Amniotic stem cell (primary cell): ENCODE measurements around the gene FHOD3.
"Not testable (repeated sequence)": the region's sequence is repeated elsewhere in the genome, so short reads cannot be mapped to it uniquely, and the experiment has no call there.

ENCODE experiments used
- DNase-seq: peaks from one replicate; lab custom pipeline; 2025; lab: John Stamatoyannopoulos, UW

FHOD3 gene

DNA sequence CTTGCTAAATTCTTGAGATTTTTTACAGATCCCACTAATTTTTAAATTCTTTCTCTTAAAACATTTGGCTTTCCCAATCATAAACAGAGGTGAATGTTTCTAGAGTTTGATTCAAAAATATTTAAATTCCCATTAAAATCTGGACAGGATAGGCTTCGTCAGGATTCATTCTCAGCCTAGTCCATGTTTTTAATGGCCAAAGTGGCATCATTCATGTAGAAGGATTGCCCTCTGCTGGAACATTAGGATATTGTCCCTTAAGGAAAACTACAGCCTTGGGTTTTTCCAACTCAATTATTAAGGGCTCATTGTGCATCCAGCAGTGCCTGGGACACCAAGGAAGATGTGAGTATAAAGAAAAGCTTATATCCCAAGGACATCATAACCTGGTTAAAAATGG is 459.6 kb downstream of the FHOD3 start:
- peak; percentile 49 for DNase-seq

DNA sequence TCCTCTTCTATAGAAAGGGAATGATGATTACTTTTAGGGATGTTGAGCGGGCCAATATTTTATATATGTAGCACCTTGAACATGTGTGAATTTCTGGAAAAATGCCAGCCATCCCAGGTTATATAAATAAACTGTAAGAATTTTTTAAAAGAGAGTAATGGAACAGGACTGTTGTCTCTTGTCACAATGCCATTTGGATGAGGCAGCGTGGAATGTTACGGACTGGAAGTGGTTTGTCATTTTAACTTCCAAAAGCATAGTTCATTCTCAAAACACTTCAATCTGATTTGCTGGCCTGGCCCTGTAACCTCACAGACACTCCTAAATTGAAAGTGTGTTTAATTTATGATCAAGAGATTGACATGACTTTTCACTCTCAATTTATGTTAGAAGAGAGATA is 460.5 kb downstream of the FHOD3 start:
- no peak for DNase-seq

DNA sequence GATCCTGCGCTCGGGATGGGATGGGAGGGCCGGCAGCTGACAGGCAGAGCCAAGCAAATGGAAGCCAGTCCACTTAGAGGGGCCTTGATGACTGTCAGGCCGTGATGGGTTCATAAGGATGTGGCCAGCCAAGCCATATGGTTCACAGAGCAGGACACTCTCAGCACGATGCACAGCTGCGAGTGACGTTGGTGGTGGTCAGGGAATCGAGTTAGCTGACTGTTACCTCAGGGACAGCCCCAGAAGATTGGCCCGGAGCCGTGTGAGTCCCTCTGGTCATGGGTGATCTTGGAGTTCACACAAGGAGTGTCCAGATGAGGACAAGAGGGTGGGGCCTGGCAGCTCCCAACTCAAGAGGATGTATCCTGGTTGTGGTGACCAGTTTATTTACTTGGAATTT is 461.1 kb downstream of the FHOD3 start:
- no peak for DNase-seq

DNA sequence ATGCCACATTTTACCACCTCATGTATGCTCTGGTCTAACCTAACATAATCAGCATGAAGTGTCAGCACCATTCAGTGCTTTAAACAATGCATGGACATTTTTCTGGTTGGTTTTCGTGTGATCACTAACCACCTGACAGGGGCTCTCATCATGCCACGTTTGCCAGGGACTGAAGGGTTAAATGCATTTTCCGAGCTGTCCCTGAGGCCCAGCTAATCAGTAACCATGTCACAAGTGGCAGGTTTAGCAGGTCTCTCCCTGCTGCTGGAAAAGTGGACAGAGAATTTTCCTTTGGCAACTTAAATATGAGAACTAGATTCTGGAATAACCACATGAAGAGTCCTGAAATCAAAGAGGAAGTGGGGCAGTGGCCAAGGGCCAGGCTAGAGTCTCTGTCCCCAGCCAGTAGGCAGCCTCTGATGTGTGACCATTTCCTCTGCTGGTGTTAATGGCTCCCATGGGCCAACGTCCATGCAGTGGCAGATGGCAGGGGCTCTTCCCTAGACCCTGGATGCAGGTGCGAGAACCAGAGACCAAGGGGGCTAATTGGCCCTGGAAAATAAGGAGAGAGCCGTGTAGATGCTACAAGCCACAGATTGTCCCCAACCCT is 461.8 kb downstream of the FHOD3 start:
- no peak for DNase-seq

DNA sequence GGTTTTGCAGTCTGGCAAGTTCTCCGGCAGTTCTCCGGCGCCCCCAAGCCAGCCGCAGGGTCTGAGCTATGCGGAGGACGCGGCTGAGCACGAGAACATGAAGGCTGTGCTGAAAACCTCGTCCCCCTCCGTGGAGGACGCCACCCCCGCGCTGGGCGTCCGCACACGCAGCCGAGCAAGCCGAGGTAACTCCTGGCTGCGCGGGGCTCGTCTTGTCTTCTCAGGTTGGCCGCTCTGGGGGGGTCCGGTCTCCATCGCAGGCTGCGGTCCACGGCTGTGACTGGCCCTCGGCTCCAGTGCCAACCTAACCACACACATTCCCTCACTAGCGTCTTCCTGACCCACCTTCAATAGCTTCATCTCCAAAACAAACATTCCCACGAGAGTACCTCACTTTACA is 463.1 kb downstream of the FHOD3 start:
- no peak for DNase-seq

DNA sequence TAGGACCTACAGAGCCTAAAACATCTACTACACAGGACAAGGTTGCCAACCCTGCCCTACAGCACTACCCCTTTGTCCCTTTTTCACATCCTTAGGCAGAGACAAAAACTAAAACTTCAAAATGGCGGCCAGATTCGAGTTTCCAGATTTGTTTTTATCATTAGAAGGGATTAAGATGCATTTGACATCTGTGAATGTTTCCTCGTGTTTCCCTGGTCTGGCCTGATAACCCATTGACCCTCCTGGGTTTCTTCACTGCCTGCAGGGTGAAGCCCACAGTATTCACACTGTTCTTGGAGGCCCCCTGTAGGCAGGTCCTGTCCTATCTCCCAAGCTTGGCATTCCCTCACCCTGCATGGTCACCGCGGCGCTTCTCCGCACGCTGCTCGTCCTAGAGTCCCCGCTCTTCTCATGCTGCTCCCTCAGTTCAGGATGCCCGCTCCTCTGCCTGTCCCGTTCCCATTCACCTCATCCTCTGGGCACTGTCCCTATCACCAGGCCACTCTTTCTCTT is 463.7 kb downstream of the FHOD3 start:
- no peak for DNase-seq

DNA sequence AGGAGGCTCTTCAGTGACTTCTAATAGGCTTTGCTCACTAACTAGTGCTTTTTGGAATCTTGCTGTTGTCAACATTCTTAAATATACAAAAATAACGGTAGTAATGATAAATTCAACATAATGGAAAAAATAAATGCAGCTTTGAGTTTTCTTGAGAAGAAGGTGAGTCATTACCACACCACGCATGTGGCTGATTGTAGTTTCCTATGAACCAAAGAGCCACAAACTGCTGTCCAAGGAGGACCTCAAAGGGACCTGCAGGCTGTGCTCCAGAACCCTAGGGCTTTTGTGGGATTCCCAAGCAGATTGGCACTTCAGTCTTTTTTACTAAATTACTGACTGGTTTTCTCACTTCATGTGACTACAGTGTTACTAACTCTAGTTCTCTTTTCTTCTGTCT is 464.6 kb downstream of the FHOD3 start:
- no peak for DNase-seq

DNA sequence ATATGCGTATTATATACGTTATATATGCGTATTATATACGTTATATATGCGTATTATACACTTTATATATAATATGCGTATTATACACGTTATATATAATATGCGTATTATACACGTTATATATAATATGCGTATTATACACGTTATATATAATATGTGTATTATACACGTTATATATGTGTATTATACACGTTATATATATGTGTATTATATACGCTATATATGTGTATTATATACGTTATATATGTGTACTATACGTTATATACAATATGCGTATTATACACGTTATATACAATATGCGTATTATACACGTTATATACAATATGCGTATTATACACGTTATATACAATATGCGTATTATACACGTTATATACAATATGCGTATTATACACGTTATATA is 465.5 kb downstream of the FHOD3 start:
- DNase-seq: not testable (repeated sequence)

DNA sequence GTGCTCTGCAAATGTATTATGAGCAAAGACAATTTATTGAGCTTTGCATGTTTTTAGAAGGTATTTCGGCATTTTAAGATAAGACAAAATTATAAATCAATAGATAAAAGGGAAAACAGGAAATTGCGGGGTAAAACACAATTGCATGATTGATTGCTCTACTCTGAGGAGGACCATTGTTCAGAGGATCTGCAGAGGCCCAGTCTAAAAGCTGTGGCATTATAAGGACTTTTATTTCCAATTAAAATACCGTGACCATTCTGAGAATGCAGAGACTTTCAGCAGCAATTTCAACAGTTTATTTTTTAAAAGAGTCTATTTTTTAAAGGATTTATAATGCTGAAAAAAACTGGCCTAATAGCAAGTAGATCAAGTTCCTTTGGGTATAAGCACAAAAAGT is 469.3 kb downstream of the FHOD3 start:
- no peak for DNase-seq

DNA sequence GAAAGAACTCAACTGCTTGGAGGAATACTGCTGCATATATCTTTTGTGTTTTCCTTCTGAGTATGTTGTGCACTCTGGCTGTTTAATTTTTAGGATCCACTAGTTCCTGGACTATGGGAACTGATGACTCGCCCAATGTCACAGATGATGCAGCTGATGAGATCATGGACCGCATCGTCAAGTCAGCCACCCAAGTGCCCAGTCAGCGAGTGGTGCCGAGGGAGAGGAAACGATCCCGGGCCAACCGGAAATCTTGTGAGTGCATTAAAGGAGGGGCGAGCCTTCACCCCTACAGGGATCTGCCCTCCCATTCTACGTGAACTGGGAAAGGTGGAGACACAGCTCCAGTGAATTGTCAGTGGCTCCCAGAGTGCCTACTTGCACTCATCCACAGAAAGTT is 471.7 kb downstream of the FHOD3 start:
- no peak for DNase-seq

DNA sequence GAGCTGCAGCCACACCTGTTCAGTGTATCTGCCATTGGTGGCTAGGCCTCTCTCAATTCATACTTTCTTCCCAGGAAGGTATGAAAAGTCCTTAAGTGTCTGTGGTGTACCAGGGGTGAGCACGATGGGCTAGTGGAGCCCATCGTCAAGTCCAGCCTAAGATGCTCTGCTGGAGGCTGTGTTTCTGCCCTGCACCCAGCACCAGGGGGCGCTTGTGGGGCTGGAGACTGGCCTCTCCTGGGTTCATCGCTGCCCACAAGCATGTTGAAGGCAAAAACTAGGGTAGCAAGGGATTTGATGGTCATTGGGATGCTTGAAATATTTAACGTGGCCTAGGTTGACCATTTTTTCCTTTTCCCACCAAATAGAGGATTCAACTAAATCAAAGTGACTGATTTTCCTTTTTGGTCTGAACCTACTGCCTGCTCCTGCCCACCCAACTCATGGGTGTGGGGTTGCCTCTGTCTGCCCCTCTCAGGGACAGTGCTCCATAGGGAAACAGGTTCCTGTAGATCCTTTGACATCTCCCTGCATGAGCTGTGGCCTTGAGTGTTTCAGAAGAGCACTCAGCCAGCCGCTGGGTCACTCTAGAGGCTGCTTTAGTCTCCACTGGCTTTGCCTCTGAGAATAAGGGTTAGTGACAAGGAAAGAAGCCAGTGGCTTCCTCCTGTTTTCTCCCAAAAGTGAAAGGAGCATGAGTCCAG is 472.2 kb downstream of the FHOD3 start:
- no peak for DNase-seq

DNA sequence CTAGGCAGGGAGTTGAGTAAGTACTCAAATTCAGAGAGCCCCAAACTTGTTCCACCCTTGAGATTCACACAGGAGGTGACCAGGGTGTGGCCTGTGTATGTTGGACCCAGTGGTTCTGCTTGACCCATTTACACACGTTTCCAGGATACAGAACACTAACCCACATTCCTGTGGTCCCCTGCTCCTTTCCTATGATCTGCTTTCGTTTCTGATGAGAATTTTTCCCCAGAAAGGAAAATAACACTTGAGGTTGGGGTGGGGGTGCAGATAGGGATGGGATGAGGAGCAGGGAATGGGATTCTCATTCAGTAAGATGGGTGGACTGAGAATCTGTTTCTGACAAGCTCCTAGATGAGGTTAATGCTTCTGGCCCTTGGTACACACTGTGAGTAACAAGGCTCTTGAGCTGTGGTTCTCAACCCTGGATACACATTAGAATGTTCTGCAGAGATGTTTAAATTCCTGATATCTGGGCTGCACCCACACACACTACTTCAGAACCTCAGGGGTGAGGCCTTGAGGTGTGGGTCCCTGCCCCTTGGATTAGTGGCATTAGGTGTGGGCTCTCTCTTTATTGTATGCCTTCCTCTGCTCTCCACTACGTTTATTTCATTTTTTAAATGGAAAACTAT is 472.9 kb downstream of the FHOD3 start:
- no peak for DNase-seq

DNA sequence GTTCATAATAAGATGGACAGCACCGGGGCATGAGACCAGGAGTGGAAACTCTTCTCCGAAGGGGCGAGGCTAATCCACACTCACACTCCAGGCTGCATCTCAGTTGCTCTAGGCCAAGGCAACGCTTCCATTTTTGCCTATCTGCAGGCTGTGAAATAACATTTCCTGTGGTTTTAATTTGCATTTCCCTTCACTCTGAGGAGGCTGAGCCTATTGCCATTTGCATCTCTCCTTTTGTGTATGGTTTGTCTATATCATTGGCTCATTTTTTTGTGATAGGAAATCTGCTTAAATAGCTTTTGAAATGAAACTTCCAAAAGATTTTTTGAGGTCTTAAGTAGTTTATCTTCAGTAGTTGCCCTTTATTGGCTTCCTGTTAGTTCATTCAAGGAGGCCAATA is 473.7 kb downstream of the FHOD3 start:
- no peak for DNase-seq

DNA sequence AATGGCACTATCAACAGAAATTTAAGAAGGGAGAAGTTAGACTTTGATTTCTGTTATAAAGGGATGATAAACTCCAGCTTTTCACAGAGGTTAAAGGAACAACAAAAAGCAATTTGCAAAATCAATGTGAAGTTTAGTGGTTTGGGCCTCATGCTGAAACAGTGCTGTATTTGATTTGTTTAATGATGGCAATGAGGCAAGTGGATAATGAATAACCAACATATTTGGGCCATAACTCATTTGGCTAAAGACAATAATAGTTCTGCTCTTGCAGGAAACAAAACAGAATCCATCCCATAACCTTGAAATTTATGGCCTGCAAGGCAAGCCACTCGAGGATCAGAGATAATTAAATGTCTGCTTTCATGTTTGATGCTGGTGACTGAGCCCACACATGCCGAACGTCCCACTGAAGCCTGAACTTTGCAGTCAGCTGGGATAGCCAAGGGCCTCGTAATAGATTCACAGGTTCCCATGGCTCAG is 474.8 kb downstream of the FHOD3 start:
- DNase-seq: no peak

DNA sequence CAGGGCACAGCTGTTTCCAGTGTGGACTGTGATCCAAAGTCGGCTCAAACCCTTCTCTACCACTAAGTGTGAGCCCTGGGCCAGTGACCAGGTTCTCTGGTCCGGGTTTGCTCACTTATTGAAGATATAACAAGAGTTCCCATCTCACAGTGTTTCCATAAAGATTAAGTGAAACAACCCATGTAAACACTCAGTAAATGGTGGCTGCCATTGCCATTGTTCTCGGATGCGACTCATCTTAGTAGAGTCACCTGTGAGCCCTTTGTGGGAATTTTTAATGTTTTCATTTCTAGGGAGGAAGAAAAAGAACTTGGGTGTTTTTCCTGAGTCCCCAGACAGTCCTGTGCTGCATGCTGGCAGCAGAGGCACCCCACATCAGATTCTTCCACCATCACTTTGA is 477.9 kb downstream of the FHOD3 start:
- no peak for DNase-seq

DNA sequence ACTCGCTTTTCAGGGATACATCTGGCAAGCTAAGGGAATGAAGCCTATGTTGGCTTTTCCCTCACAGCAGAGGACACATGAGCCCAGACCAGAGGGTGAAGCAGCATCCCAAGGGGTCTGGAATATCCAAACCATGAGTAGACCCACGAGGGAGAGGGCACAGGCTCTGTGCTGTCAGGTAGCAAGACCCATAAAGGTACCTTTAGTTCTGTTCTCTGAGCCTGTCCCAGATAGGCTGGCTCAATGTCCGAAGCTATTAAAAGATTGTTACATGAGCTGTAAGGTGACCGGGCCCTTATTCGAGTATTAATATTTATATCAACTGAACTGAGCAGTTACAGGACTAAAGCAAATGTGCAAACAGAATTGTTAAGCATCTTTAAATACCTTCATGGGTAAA is 479.1 kb downstream of the FHOD3 start:
- no peak for DNase-seq

DNA sequence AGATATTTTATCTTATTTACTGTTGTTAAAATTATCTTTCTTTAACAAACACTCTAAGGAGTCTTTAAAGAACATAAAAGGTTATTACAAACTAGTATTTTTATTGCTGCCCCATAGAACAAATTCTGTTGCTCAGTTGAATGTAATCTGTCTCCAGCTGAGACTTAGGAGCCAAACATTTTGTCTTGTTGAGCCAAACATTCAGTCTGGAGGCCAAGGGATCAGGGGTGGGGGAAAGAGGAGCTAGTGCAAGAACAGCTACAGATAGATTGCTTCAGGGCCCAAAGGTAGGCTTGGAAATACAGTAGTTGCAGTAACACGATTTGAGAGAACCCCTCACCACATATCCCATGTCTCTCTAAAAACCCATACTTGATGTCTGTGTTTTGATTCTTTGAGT is 480.1 kb downstream of the FHOD3 start:
- DNase-seq: no peak

DNA sequence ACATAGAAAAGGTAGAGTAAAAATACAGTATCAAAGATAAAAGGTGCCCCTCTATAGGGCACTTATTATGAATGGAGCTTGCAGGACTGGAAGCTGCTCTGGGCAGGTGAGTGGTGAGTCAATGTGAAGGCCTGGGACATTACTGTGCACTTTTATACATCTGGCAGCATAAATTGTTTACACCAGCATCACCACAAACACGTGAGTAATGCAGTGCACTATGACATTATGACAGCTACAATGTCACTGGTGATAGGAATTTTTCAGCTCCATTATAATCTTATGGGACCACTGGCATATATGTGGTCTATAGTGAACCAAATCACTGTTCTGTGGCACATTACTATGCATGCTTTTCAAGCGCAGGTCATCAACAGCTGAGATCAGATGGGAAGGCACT is 483.2 kb downstream of the FHOD3 start:
- no peak for DNase-seq

DNA sequence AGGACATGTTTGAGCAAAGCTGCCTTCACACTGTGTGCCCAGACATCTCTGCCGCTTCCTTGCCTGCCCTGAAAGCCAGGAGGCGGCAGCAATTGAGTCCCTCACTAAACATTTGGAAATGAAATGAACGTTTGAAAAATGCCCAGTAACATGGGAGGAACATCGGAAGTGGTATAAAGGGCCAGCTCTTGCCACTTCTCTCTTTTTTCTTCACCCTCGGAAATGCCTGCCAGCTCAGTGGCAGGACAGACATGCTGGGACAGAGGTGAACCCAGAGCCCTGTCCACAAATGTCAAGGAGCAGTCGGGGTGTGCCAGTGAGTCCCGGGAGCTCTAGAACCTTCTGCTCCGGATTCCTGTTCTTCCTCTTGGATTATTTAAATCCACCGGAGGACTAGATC is 485.2 kb downstream of the FHOD3 start:
- no peak for DNase-seq

DNA sequence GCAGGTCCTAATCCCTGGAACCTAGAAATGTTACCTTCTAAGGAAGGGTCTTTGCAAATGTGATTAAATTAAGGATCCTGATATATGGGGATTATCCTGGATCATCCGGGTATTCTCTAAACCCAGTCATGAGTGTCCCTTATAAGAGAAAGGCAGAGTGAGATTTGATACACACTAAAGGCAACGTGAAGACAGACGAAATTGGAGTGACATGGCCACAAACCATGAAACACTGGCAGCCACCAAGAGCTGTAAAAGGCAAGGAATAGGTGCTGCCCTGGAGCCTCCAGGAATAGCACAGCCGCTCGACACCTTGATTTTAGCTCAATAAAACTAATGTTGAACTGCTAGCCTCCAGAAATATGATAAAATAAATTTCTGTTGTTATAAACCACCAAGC is 486.3 kb downstream of the FHOD3 start:
- no peak for DNase-seq

DNA sequence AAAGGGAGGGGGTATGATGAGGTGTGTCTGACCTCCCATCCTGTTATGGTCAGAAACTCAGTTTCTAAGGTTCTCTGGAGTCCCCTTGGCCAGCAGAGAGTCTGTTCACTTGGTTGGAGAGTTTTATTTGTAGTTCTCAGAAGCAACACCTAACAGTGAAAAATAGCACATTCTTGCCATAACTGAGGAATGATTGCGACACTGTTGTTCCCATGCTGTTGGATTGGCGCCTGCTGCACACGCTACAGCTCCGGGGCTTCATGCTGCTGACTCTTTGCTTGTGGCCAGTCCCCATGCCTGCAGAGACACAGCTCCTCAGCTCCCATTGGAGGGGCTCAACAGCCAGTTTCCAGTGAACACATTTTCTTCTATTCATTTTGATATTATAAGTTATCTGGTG is 489.2 kb downstream of the FHOD3 start:
- DNase-seq: no peak

DNA sequence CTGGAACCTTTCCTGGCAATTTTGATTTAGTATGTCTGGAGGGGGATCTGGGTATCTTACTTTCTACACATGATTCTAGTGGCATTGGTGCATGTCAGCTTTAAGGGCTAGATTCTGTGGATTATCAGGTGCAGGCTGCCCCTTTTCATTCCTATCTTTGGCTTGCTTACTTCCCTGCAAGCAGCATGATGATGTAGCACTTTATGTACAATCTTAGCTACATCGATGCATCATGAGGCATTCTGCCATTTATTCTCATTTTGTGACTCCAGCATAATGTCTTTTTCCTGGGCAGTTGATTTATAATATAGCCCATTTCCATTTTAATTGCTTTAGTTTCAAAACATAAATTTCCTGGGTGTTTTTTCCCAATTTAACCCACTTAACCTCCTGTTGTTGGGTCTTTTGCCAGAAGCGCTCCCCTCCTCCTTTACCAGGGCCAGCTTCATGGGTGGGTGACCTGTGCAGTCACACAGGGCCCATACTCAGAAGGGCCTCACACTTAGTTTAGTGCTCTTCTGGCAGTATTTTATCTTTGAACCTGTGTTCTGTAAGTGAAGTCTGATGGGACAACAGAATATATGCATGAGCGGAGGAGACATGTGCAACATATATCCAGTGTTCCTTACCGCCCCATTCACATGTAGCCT is 495.2 kb downstream of the FHOD3 start:
- no peak for DNase-seq
